GM18526 (cell line): ENCODE measurements around the gene CDH16.

Source experiments
- POLR2A ChIP-seq: IDR thresholded peaks from 3 replicates; pipeline ENCODE4 v1.6.1; 2011; ENCODE audit not compliant: insufficient read length; ENCODE audit errors: extremely low read depth

Gene CDH16

GRCh38 chr16:66918803-66919568 lies at the start of gene CDH16:
TSS of gene CDH16 (minus strand) at chr16:66918885. CDS start at chr16:66918065, 820 bp downstream.
- no peak for TF ChIP-seq POLR2A

- TF ChIP-seq POLR2A = no peak
Measured at GRCh38 chr16:66964049-66964448, 45.4 kb upstream of the CDH16 start.

- no peak for TF ChIP-seq POLR2A
Measured at GRCh38 chr16:66961914-66962313, 43.2 kb upstream of the CDH16 start.

- no peak for TF ChIP-seq POLR2A
Measured at GRCh38 chr16:66961065-66961744, 42.5 kb upstream of the CDH16 start, which contains the start of gene CES3. TSS of gene CES3 (plus strand) at chr16:66961266. CDS start at chr16:66961308, 42 bp downstream.

GRCh38 chr16:66960270-66960669 lies 41.6 kb upstream of the CDH16 start:
- TF ChIP-seq POLR2A = no peak

GRCh38 chr16:66959704-66960161 lies 41.0 kb upstream of the CDH16 start:
- TF ChIP-seq POLR2A = no peak

GRCh38 chr16:66958857-66959703 lies 40.4 kb upstream of the CDH16 start:
- TF ChIP-seq POLR2A = no peak

- TF ChIP-seq POLR2A = no peak
Measured at GRCh38 chr16:66954097-66954659, 35.5 kb upstream of the CDH16 start.

- TF ChIP-seq POLR2A = no peak
Measured at GRCh38 chr16:66953462-66954096, 34.9 kb upstream of the CDH16 start.

- TF ChIP-seq POLR2A = no peak
Measured at GRCh38 chr16:66952430-66953110, 33.9 kb upstream of the CDH16 start.

- TF ChIP-seq POLR2A = no peak
Measured at GRCh38 chr16:66950971-66951790, 32.5 kb upstream of the CDH16 start.

GRCh38 chr16:66950437-66950836 lies 31.8 kb upstream of the CDH16 start:
- no peak for TF ChIP-seq POLR2A

GRCh38 chr16:66949472-66949871 lies 30.8 kb upstream of the CDH16 start:
- no peak for TF ChIP-seq POLR2A
